IMR-90 (cell line): ENCODE data around the gene RPL6. TPM values are rescaled to one million over a fixed set of nuclear protein-coding genes. Genes with fewer than 3 reads are reported as not detected.
"Not testable (repeated sequence)": the region's sequence is repeated elsewhere in the genome, so short reads cannot be mapped to it uniquely, and the experiment has no call there.

Experiments
- ATAC-seq: fragments of 200-7000 bp; cut with Tn5 transposase; 2 replicates; pipeline ENCODE4 v1.9.1; 2020; ENCODE audit warnings: low read depth, mild to moderate bottlenecking, moderate library complexity
- BruUV-seq: library from RNA; stranded (reverse); fragments of 400-500 nt; replicated peaks from 2 replicates; lab custom pipeline; 2021; lab: Mats Ljungman, UMichigan
- CTCF ChIA-PET: fragments of 300-600 bp; formaldehyde crosslinking; extraction: SDS; loops from one replicate; lab custom pipeline; 2021; ENCODE audit warnings: antibody characterized with exemption; lab: Yijun Ruan, JAX
- POLR2A ChIA-PET: fragments of 300-600 bp; sonication (Branson Sonifier 250); formaldehyde crosslinking; loops from one replicate; lab custom pipeline; 2022; ENCODE audit warnings: antibody characterized with exemption; ENCODE audit not compliant: unreplicated experiment; lab: Charles Lee
- DNase-seq: peaks from one replicate; pipeline ENCODE4 v3.0.0; 2013
- H2AFZ ChIP-seq: replicated peaks from 2 replicates; pipeline ENCODE3; 2013; ENCODE audit warnings: low read length, mild to moderate bottlenecking; ENCODE audit not compliant: poor library complexity
- H2AK5ac ChIP-seq: 2 replicates; pipeline ENCODE4 v1.6.1; 2013; ENCODE audit warnings: low read depth, low read length, inconsistent platforms
- H2AK9ac ChIP-seq: replicated peaks from 2 replicates; pipeline ENCODE3; 2013; ENCODE audit warnings: mild to moderate bottlenecking, low read depth, low read length, moderate library complexity; ENCODE audit not compliant: poor library complexity
- H2BK120ac ChIP-seq: 2 replicates; pipeline ENCODE4 v1.6.1; 2013; ENCODE audit warnings: low read depth, low read length, inconsistent platforms
- H2BK15ac ChIP-seq: 3 replicates; pipeline ENCODE4 v1.6.1; 2013; ENCODE audit warnings: low read depth, low read length, inconsistent platforms
- H2BK20ac ChIP-seq: 2 replicates; pipeline ENCODE4 v1.6.1; 2013; ENCODE audit warnings: low read depth, mild to moderate bottlenecking, inconsistent platforms, low read length, moderate library complexity
- H2BK5ac ChIP-seq: 2 replicates; pipeline ENCODE4 v1.6.1; 2013; ENCODE audit warnings: mild to moderate bottlenecking, low read depth, low read length, inconsistent platforms; ENCODE audit not compliant: poor library complexity, severe bottlenecking
- H3K14ac ChIP-seq: replicated peaks from 2 replicates; pipeline ENCODE4 v1.6.1; 2013; ENCODE audit warnings: low read depth, low read length, inconsistent platforms
- H3K18ac ChIP-seq: 2 replicates; pipeline ENCODE4 v1.6.1; 2013; ENCODE audit warnings: low read depth, low read length, control low read depth
- H3K23ac ChIP-seq: 2 replicates; pipeline ENCODE4 v1.6.1; 2013; ENCODE audit warnings: low read depth, low read length, inconsistent platforms
- H3K27ac ChIP-seq: 2 replicates; pipeline ENCODE4 v1.5.1; 2013; ENCODE audit warnings: mild to moderate bottlenecking, control low read depth, low read length; ENCODE audit not compliant: insufficient read depth
- H3K27me3 ChIP-seq: 2 replicates; pipeline ENCODE4 v1.6.1; 2013; ENCODE audit warnings: low read length; ENCODE audit not compliant: control insufficient read depth, insufficient read depth
- H3K36me3 ChIP-seq: 2 replicates; pipeline ENCODE4 v1.6.1; 2013; ENCODE audit warnings: low read length, mixed read lengths; ENCODE audit not compliant: control insufficient read depth, insufficient read depth
- H3K4ac ChIP-seq: 2 replicates; pipeline ENCODE4 v1.6.1; 2013; ENCODE audit warnings: low read depth, low read length, inconsistent platforms
- H3K4me1 ChIP-seq: 2 replicates; pipeline ENCODE4 v1.6.1; 2013; ENCODE audit warnings: low read length, mixed read lengths; ENCODE audit not compliant: control insufficient read depth, insufficient read depth
- H3K4me2 ChIP-seq: 2 replicates; pipeline ENCODE4 v1.6.1; 2013; ENCODE audit warnings: low read depth, mild to moderate bottlenecking, control low read depth, low read length, moderate library complexity
- H3K4me3 ChIP-seq: 2 replicates; pipeline ENCODE4 v1.5.1; 2013; ENCODE audit warnings: low read depth, mild to moderate bottlenecking, control low read depth, low read length, moderate library complexity; ENCODE audit not compliant: insufficient read depth
- H3K56ac ChIP-seq: 2 replicates; pipeline ENCODE4 v1.6.1; 2013; ENCODE audit warnings: low read length, inconsistent platforms; ENCODE audit not compliant: insufficient read depth; ENCODE audit errors: extremely low read depth
- H3K79me1 ChIP-seq, 2 experiments: 2 replicates each; pipeline ENCODE4 v1.6.1; 2013; ENCODE audit warnings: low read length in 2 of 2, inconsistent platforms in 1 of 2, low read depth in 1 of 2
- H3K9ac ChIP-seq: 2 replicates; pipeline ENCODE4 v1.6.1; 2013; ENCODE audit warnings: low read depth, low read length, control low read depth
- H3K9me1 ChIP-seq: 2 replicates; pipeline ENCODE4 v1.6.1; 2013; ENCODE audit warnings: low read length, inconsistent platforms; ENCODE audit not compliant: insufficient read depth
- H3K9me3 ChIP-seq: 2 replicates; pipeline ENCODE4 v1.6.1; 2013; ENCODE audit warnings: low read length; ENCODE audit not compliant: control insufficient read depth, insufficient read depth
- H4K20me1 ChIP-seq: 2 replicates; pipeline ENCODE4 v1.6.1; 2013; ENCODE audit warnings: low read length, inconsistent platforms; ENCODE audit not compliant: insufficient read depth
- H4K5ac ChIP-seq: 2 replicates; pipeline ENCODE4 v1.6.1; 2013; ENCODE audit warnings: mild to moderate bottlenecking, low read depth, low read length, control low read depth
- H4K8ac ChIP-seq, 2 experiments: 2 replicates each; pipeline ENCODE4 v1.6.1; 2013; ENCODE audit warnings: low read depth in 2 of 2, low read length in 2 of 2, control low read depth in 1 of 2, inconsistent platforms in 1 of 2
- H4K91ac ChIP-seq: 2 replicates; pipeline ENCODE4 v1.6.1; 2013; ENCODE audit warnings: low read depth, low read length, inconsistent platforms; ENCODE audit not compliant: insufficient read depth
- WGBS, 2 experiments: methylation state at CpG; one replicate each; pipeline versions ENCODE4 v1.1.5 to v1.1.7; 2013; ENCODE audit warnings: missing lambda C conversion rate in 2 of 2; ENCODE audit not compliant: insufficient read length in 1 of 2; ENCODE audit errors: extremely low coverage in 2 of 2; 5-methylcytosine and 5-hydroxymethylcytosine counted together
- dilution Hi-C: fragments of 300-500 bp; cut with HindIII; formaldehyde crosslinking; loops from one replicate; pipeline ENCODE4 v1.14.3; 2018; ENCODE audit warnings: low sequenced_read_pairs; ENCODE audit not compliant: unreplicated experiment
- in situ Hi-C: fragments of 300-500 bp; cut with MboI; formaldehyde crosslinking; loops from 3 replicates; pipeline ENCODE4 v1.14.3; 2019; ENCODE audit warnings: low sequenced_read_pairs, inconsistent platforms, mixed read lengths
- intact Hi-C: fragments of 100-400 bp; cut with micrococcal nuclease; formaldehyde crosslinking; loops from 2 replicates; pipeline ENCODE4 v1.10.0; 2022
- polyA plus RNA-seq, 3 experiments: library from polyadenylated mRNA; depleted of rRNA; stranded (reverse); fragments of >200 nt; gene quantifications; 2 replicates each; pipeline ENCODE4 v1.2.3, GENCODE V29; 2012; ENCODE audit warnings: low replicate concordance in 1 of 3
- total RNA-seq: library from RNA; depleted of rRNA; stranded (reverse); fragments of >200 nt; gene quantifications from 2 replicates; pipeline ENCODE4 v1.2.3, GENCODE V29; 2012

The RPL6 gene
- total and polyA plus RNA-seq, 2 of the 4 experiments (the other 2 are of a cell fraction), result 1,317 to 1,694 TPM

DNA sequence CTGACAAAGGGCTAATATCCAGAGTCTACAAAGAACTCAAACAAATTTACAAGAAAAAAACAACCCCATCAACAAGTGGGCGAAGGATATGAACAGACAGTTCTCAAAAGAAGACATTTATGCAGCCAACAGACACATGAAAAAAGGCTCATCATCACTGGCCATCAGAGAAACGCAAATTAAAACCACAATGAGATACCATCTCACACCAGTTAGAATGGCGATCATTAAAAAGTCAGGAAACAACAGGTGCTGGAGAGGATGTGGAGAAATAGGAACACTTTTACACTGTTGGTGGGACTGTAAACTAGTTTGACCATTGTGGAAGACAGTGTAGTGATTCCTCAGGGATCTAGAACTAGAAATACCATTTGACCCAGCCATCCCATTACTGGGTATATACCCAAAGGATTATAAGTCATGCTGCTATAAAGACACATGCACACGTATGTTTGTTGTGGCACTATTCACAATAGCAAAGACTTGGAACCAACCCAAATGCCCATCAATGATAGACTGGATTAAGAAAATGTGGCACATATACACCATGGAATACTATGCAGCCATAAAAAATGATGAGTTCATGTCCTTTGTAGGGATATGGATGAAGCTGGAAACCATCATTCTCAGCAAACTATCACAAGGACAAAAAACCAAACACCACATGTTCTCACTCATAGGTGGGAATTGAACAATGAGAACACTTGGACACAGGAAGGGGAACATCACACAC, 19.3 kb downstream of the RPL6 start:
- H2AK5ac ChIP-seq, H3K4me2 ChIP-seq, dilution Hi-C loops, H4K8ac ChIP-seq, H3K9me1 ChIP-seq, H3K14ac ChIP-seq, H3K9me3 ChIP-seq, H3K27ac ChIP-seq, H2BK15ac ChIP-seq, H4K20me1 ChIP-seq, H3K79me1 ChIP-seq, DNase-seq, H3K4me3 ChIP-seq, H3K36me3 ChIP-seq, H3K27me3 ChIP-seq, ATAC-seq, H3K18ac ChIP-seq, H2BK120ac ChIP-seq, POLR2A ChIA-PET, H2AK9ac ChIP-seq, H3K56ac ChIP-seq, H2BK20ac ChIP-seq, H4K91ac ChIP-seq, CTCF ChIA-PET, H3K9ac ChIP-seq, H3K4ac ChIP-seq, H3K4me1 ChIP-seq, H4K5ac ChIP-seq, BruUV-seq, H2AFZ ChIP-seq, H3K23ac ChIP-seq, H2BK5ac ChIP-seq: not testable (repeated sequence)
- in situ Hi-C loops (loop anchor here (5.0 to 10.0 kb wide), 2 partner anchors 125 to 193 kb away; no protein-coding TSS in a partner anchor), intact Hi-C loops (loop anchor here (5.0 to 10.0 kb wide), 2 partner anchors 138 to 285 kb away; partner anchors contain the start of gene NAA25)
- WGBS, 2 experiments, result no CpG with 5 or more reads among the region's 4 CpGs
